Mesendoderm (in vitro differentiated cells): Measurements from ENCODE around the gene TRERF1.

ENCODE experiments used
- DNase-seq: peaks from one replicate; pipeline ENCODE4 v3.0.0; 2013
- H2AK5ac ChIP-seq: 2 replicates; pipeline ENCODE4 v1.6.1; 2013; ENCODE audit warnings: low read length, inconsistent platforms
- H2BK120ac ChIP-seq: 2 replicates; pipeline ENCODE4 v1.6.1; 2013; ENCODE audit warnings: low read depth, mild to moderate bottlenecking, low read length, moderate library complexity, mixed read lengths
- H2BK15ac ChIP-seq: replicated peaks from 2 replicates; pipeline ENCODE4 v1.6.1; 2013; ENCODE audit warnings: low read depth, mild to moderate bottlenecking, moderate library complexity
- H2BK5ac ChIP-seq: 2 replicates; pipeline ENCODE4 v1.6.1; 2013; ENCODE audit warnings: low read length, inconsistent platforms
- H3K18ac ChIP-seq: 2 replicates; pipeline ENCODE4 v1.6.1; 2013; ENCODE audit warnings: mild to moderate bottlenecking, low read length, mixed read lengths
- H3K23ac ChIP-seq: one replicate; pipeline ENCODE4 v1.6.1; 2013; ENCODE audit warnings: low read length
- H3K27ac ChIP-seq: 2 replicates; pipeline ENCODE4 v1.5.1; 2013; ENCODE audit warnings: low read depth, mild to moderate bottlenecking, inconsistent platforms, low read length, moderate library complexity
- H3K27me3 ChIP-seq: 2 replicates; pipeline ENCODE4 v1.6.1; 2013; ENCODE audit warnings: low read length, control low read depth, mild to moderate bottlenecking, inconsistent platforms; ENCODE audit not compliant: insufficient read depth, poor library complexity
- H3K36me3 ChIP-seq: 2 replicates; pipeline ENCODE4 v1.6.1; 2013; ENCODE audit warnings: low read length, inconsistent platforms; ENCODE audit not compliant: control insufficient read depth, insufficient read depth
- H3K4ac ChIP-seq: one replicate; pipeline ENCODE4 v1.6.1; 2013; ENCODE audit warnings: low read depth, mild to moderate bottlenecking, low read length, moderate library complexity
- H3K4me1 ChIP-seq: 2 replicates; pipeline ENCODE4 v1.6.1; 2013; ENCODE audit warnings: low read depth, low read length, inconsistent platforms; ENCODE audit not compliant: control insufficient read depth
- H3K4me2 ChIP-seq: 2 replicates; pipeline ENCODE4 v1.6.1; 2013; ENCODE audit warnings: low read length
- H3K4me3 ChIP-seq: 2 replicates; pipeline ENCODE4 v1.5.1; 2013; ENCODE audit warnings: mild to moderate bottlenecking, low read length
- H3K56ac ChIP-seq: one replicate; pipeline ENCODE4 v1.6.1; 2013; ENCODE audit warnings: low read length
- H3K79me1 ChIP-seq: 2 replicates; pipeline ENCODE4 v1.6.1; 2013; ENCODE audit warnings: low read length, inconsistent platforms
- H3K79me2 ChIP-seq: 2 replicates; pipeline ENCODE4 v1.6.1; 2013; ENCODE audit warnings: mild to moderate bottlenecking, low read length; ENCODE audit not compliant: control insufficient read depth, insufficient read depth
- H3K9ac ChIP-seq: 2 replicates; pipeline ENCODE4 v1.6.1; 2013; ENCODE audit warnings: low read length, inconsistent platforms
- H4K5ac ChIP-seq: one replicate; pipeline ENCODE4 v1.6.1; 2013; ENCODE audit warnings: low read length
- H4K8ac ChIP-seq: one replicate; pipeline ENCODE4 v1.6.1; 2013; ENCODE audit warnings: low read depth, mild to moderate bottlenecking, control low read depth, low read length, moderate library complexity
- WGBS: extraction: QIAGEN DNeasy Blood & Tissue Kit; methylation state at CpG from one replicate; pipeline ENCODE4 v1.1.7; 2013; ENCODE audit warnings: low lambda C conversion rate, missing lambda C conversion rate; ENCODE audit not compliant: insufficient coverage; ENCODE audit errors: extremely low coverage; 5-methylcytosine and 5-hydroxymethylcytosine counted together

TRERF1 gene

GRCh38 chr6:42226161-42226611, 225.5 kb downstream of the TRERF1 start:
- Histone ChIP-seq H3K27ac (no peak overlapping the region), H4K8ac (no peak overlapping the region), H4K5ac (no peak overlapping the region), H3K56ac (no peak overlapping the region), H3K4me2 (no peak overlapping the region), H3K36me3 (no peaks in the 10 kb centered on the region), H3K4me1 (no peaks in the 10 kb centered on the region), H3K9ac (no peak overlapping the region), H3K79me1 (no peaks in the 10 kb centered on the region), H3K4me3 (no peak overlapping the region), H3K4ac (no peak overlapping the region), H3K27me3 (no peaks in the 10 kb centered on the region), H2BK120ac (no peak overlapping the region), H3K18ac (no peak overlapping the region), H2BK15ac (no peak overlapping the region), H3K23ac (no peak overlapping the region), H2BK5ac (no peak overlapping the region), H3K79me2 (no peaks in the 10 kb centered on the region), H2AK5ac (no peak overlapping the region)
- DNase-seq = no peak
- no CpG with 5 or more reads among the region's 3 CpGs for WGBS

GRCh38 chr6:42225419-42225818, 226.3 kb downstream of the TRERF1 start:
- Histone ChIP-seq H3K23ac (no peak overlapping the region), H3K18ac (no peak overlapping the region), H3K36me3 (no peaks in the 10 kb centered on the region), H4K5ac (no peak overlapping the region), H2BK5ac (no peak overlapping the region), H4K8ac (no peak overlapping the region), H2BK120ac (no peak overlapping the region), H2AK5ac (no peak overlapping the region), H3K27ac (no peak overlapping the region), H3K4ac (no peak overlapping the region), H3K4me2 (no peak overlapping the region), H3K27me3 (no peaks in the 10 kb centered on the region), H3K4me1 (no peaks in the 10 kb centered on the region), H2BK15ac (no peak overlapping the region), H3K79me2 (no peaks in the 10 kb centered on the region), H3K9ac (no peak overlapping the region), H3K4me3 (no peak overlapping the region), H3K56ac (no peak overlapping the region), H3K79me1 (no peaks in the 10 kb centered on the region)
- DNase-seq = no peak
- WGBS = 100% methylated on average over 2 of the region's 4 CpGs

GRCh38 chr6:42225029-42225339, 226.7 kb downstream of the TRERF1 start:
- no peaks in the 10 kb centered on the region for H3K79me2 ChIP-seq
- H3K18ac ChIP-seq = no peak overlapping the region
- no peaks in the 10 kb centered on the region for H3K27me3 ChIP-seq
- no peak overlapping the region for H3K27ac ChIP-seq
- no peak overlapping the region for H2AK5ac ChIP-seq
- H2BK15ac ChIP-seq = no peak overlapping the region
- H4K8ac ChIP-seq = no peak overlapping the region
- H2BK120ac ChIP-seq = no peak overlapping the region
- H3K23ac ChIP-seq = no peak overlapping the region
- no peaks in the 10 kb centered on the region for H3K79me1 ChIP-seq
- no peak overlapping the region for H3K4ac ChIP-seq
- no peaks in the 10 kb centered on the region for H3K4me1 ChIP-seq
- no peak overlapping the region for H3K4me3 ChIP-seq
- H4K5ac ChIP-seq = no peak overlapping the region
- H3K56ac ChIP-seq = no peak overlapping the region
- H2BK5ac ChIP-seq = no peak overlapping the region
- no peaks in the 10 kb centered on the region for H3K36me3 ChIP-seq
- H3K9ac ChIP-seq = no peak overlapping the region
- no peak overlapping the region for H3K4me2 ChIP-seq
- DNase-seq = no peak

GRCh38 chr6:42224222-42225028, 227.3 kb downstream of the TRERF1 start:
- WGBS = no CpG with 5 or more reads among the region's 12 CpGs
- no peak for DNase-seq

GRCh38 chr6:42222448-42222847, 229.3 kb downstream of the TRERF1 start:
- no peak overlapping the region for H3K56ac ChIP-seq
- H3K4me3 ChIP-seq = no peak overlapping the region
- no peak overlapping the region for H3K23ac ChIP-seq
- H3K9ac ChIP-seq = no peak overlapping the region
- no peak overlapping the region for H4K8ac ChIP-seq
- H3K4ac ChIP-seq = no peak overlapping the region
- H3K79me2 ChIP-seq = no peaks in the 10 kb centered on the region
- H2BK120ac ChIP-seq = no peak overlapping the region
- no peak overlapping the region for H2BK5ac ChIP-seq
- H3K4me1 ChIP-seq = no peaks in the 10 kb centered on the region
- H4K5ac ChIP-seq = no peak overlapping the region
- no peak overlapping the region for H2AK5ac ChIP-seq
- no peaks in the 10 kb centered on the region for H3K79me1 ChIP-seq
- WGBS = no CpG with 5 or more reads among the region's 7 CpGs
- DNase-seq = no peak
- no peaks in the 10 kb centered on the region for H3K36me3 ChIP-seq
- H3K18ac ChIP-seq = no peak overlapping the region
- H3K4me2 ChIP-seq = no peak overlapping the region
- H2BK15ac ChIP-seq = no peak overlapping the region
- no peak overlapping the region for H3K27ac ChIP-seq
- H3K27me3 ChIP-seq = no peaks in the 10 kb centered on the region

More at GRCh38 chr6:42224222-42225028, 227.3 kb downstream of the TRERF1 start:
- no peak overlapping the region for H3K4me3 ChIP-seq
- H2BK15ac ChIP-seq = no peak overlapping the region
- no peaks in the 10 kb centered on the region for H3K36me3 ChIP-seq
- H3K4ac ChIP-seq = no peak overlapping the region
- no peak overlapping the region for H3K23ac ChIP-seq
- no peak overlapping the region for H3K18ac ChIP-seq
- H3K27ac ChIP-seq = no peak overlapping the region
- no peak overlapping the region for H2AK5ac ChIP-seq
- H2BK5ac ChIP-seq = no peak overlapping the region
- no peaks in the 10 kb centered on the region for H3K27me3 ChIP-seq
- no peaks in the 10 kb centered on the region for H3K4me1 ChIP-seq
- H3K9ac ChIP-seq = no peak overlapping the region
- H3K79me2 ChIP-seq = no peaks in the 10 kb centered on the region
- no peak overlapping the region for H4K8ac ChIP-seq
- no peak overlapping the region for H2BK120ac ChIP-seq
- H4K5ac ChIP-seq = no peak overlapping the region
- H3K4me2 ChIP-seq = no peak overlapping the region
- no peaks in the 10 kb centered on the region for H3K79me1 ChIP-seq
- H3K56ac ChIP-seq = no peak overlapping the region

GRCh38 chr6:42221546-42221945, 230.2 kb downstream of the TRERF1 start:
- H3K27ac ChIP-seq = no peak overlapping the region
- no peak for DNase-seq
- no peaks in the 10 kb centered on the region for H3K36me3 ChIP-seq
- H3K56ac ChIP-seq = no peak overlapping the region
- no peak overlapping the region for H3K9ac ChIP-seq
- no peak overlapping the region for H2BK15ac ChIP-seq
- H2BK120ac ChIP-seq = no peak overlapping the region
- H3K4me1 ChIP-seq = no peaks in the 10 kb centered on the region
- peaks cover 2% of the 10 kb centered on the region for H3K79me1 ChIP-seq
- no peak overlapping the region for H3K4ac ChIP-seq
- no peak overlapping the region for H2BK5ac ChIP-seq
- no peaks in the 10 kb centered on the region for H3K27me3 ChIP-seq
- H2AK5ac ChIP-seq = no peak overlapping the region
- H4K5ac ChIP-seq = no peak overlapping the region
- no peak overlapping the region for H3K23ac ChIP-seq
- no CpG with 5 or more reads among the region's 4 CpGs for WGBS
- no peak overlapping the region for H3K4me3 ChIP-seq
- H4K8ac ChIP-seq = no peak overlapping the region
- H3K4me2 ChIP-seq = no peak overlapping the region
- H3K79me2 ChIP-seq = peaks cover 1% of the 10 kb centered on the region
- no peak overlapping the region for H3K18ac ChIP-seq
